A549 (cell line): Measurements from ENCODE around the gene CDIPT. TPM values are rescaled to one million over a fixed set of nuclear protein-coding genes. Genes with fewer than 3 reads are reported as not detected.

Source experiments
- ATAC-seq, 2 experiments: fragments of 200-7000 bp in 1 of 2; fragments of >200 bp in 1 of 2; cut with Nextera tagmentation in 1 of 2; cut with Tn5 transposase in 1 of 2; 3 replicates each; pipeline versions ENCODE4 v1.8.0 to v1.9.1; 2018 to 2020; ENCODE audit warnings: mild to moderate bottlenecking in 1 of 2, moderate library complexity in 1 of 2
- CTCF ChIA-PET: fragments of 300-600 bp; sonication (Branson Sonifier 250); formaldehyde crosslinking; extraction: SDS; loops from one replicate; lab custom pipeline; 2021; ENCODE audit warnings: antibody characterized with exemption, inconsistent platforms; lab: Yijun Ruan, JAX
- POLR2A ChIA-PET: fragments of 350-600 bp; formaldehyde crosslinking; extraction: SDS; loops from one replicate; lab custom pipeline; 2021; ENCODE audit warnings: antibody characterized with exemption, inconsistent platforms; lab: Yijun Ruan, JAX
- DNase-seq, 2 experiments: peaks; one replicate each; pipeline versions ENCODE4 v3.0.0 to v3.0.0-alpha.2; 2011 to 2016; ENCODE audit warnings: low read depth in 1 of 2, low spot score in 1 of 2
- FAIRE-seq: peaks from 2 replicates; lab custom pipeline; 2011; peaks lifted over from hg19 to GRCh38; lab: Jason Lieb, UNC
- H3K27ac ChIP-seq, 2 experiments: fragments of >200 bp; sonication (Bioruptor Twin); formaldehyde crosslinking; 3 replicates each; pipeline ENCODE4 v1.5.1; 2016 to 2017
- H3K4me1 ChIP-seq: fragments of >200 bp; sonication (Bioruptor Twin); formaldehyde crosslinking; 3 replicates; pipeline ENCODE4 v1.6.1; 2016
- H3K4me2 ChIP-seq: fragments of >200 bp; sonication (Bioruptor Twin); formaldehyde crosslinking; 3 replicates; pipeline ENCODE4 v1.6.1; 2016
- H3K4me3 ChIP-seq: fragments of >200 bp; sonication (Bioruptor Twin); formaldehyde crosslinking; 3 replicates; pipeline ENCODE4 v1.5.1; 2016
- H3K9me3 ChIP-seq: fragments of >200 bp; sonication (Bioruptor Twin); formaldehyde crosslinking; 3 replicates; pipeline ENCODE4 v1.6.1; 2016
- EP300 ChIP-seq, 2 experiments: fragments of >200 bp; sonication (Bioruptor Twin); formaldehyde crosslinking; IDR thresholded peaks; 2 replicates in 1 of 2; 3 replicates in 1 of 2; pipeline ENCODE4 v1.6.1; 2016 to 2017
- ESRRA ChIP-seq: fragments of 150-350 bp; IDR thresholded peaks from 2 replicates; pipeline ENCODE4 v1.6.1; 2014; ENCODE audit warnings: mild to moderate bottlenecking, low read length, borderline replicate concordance
- FOXS1 ChIP-seq: fragments of 250-450 bp; sonication (Bioruptor Pico); IDR thresholded peaks from 2 replicates; pipeline ENCODE4 v1.5.0; 2020; ENCODE audit warnings: mild to moderate bottlenecking, moderate library complexity
- GATA3 ChIP-seq: IDR thresholded peaks from 2 replicates; pipeline ENCODE4 v1.6.1; 2012; ENCODE audit warnings: borderline replicate concordance
- HOXB13 ChIP-seq: fragments of 250-450 bp; sonication (Bioruptor Pico); IDR thresholded peaks from 2 replicates; pipeline ENCODE4 v1.5.0; 2020; ENCODE audit warnings: low read depth, mild to moderate bottlenecking, moderate library complexity
- JUN ChIP-seq, 2 experiments: fragments of >200 bp; sonication (Bioruptor Twin); formaldehyde crosslinking; IDR thresholded peaks; 2 replicates in 1 of 2; 3 replicates in 1 of 2; pipeline ENCODE4 v1.6.1; 2016 to 2017
- PHF8 ChIP-seq: fragments of 200-600 bp; sonication (generic); IDR thresholded peaks from 2 replicates; pipeline ENCODE4 v1.6.1; 2016; ENCODE audit warnings: low read depth, mild to moderate bottlenecking, antibody characterized with exemption, moderate library complexity, borderline replicate concordance
- RAD21 ChIP-seq, 2 experiments: fragments of >200 bp in 1 of 2; sonication (Bioruptor Twin) in 1 of 2; formaldehyde crosslinking in 1 of 2; IDR thresholded peaks in 1 of 2; conservative IDR thresholded peaks in 1 of 2; 2 replicates in 1 of 2; 3 replicates in 1 of 2; pipeline ENCODE4 v1.6.1; 2012 to 2018; ENCODE audit warnings: inconsistent platforms in 1 of 2
- RCOR1 ChIP-seq: fragments of 150-350 bp; IDR thresholded peaks from 2 replicates; pipeline ENCODE4 v1.6.1; 2014; ENCODE audit warnings: antibody characterized with exemption, low read length, low read depth
- RNF2 ChIP-seq: fragments of 200-600 bp; sonication (generic); IDR thresholded peaks from 2 replicates; pipeline ENCODE4 v1.6.1; 2016; ENCODE audit warnings: low read depth, mild to moderate bottlenecking, antibody characterized with exemption, moderate library complexity, borderline replicate concordance
- SMC3 ChIP-seq: fragments of >200 bp; sonication (Bioruptor Twin); formaldehyde crosslinking; IDR thresholded peaks from 3 replicates; pipeline ENCODE4 v1.6.1; 2018; ENCODE audit warnings: inconsistent platforms
- SREBF2 ChIP-seq: fragments of 450-650 bp; IDR thresholded peaks from 2 replicates; pipeline ENCODE4 v1.6.1; 2014; ENCODE audit warnings: mild to moderate bottlenecking, moderate library complexity
- TP53 ChIP-seq: fragments of 250-450 bp; sonication (Bioruptor Pico); IDR thresholded peaks from 2 replicates; pipeline ENCODE4 v1.5.0; 2021; ENCODE audit warnings: mild to moderate bottlenecking, moderate library complexity
- WGBS: methylation state at CpG from one replicate; pipeline ENCODE4 v1.1.6; 2017; ENCODE audit errors: missing lambda C conversion rate; 5-methylcytosine and 5-hydroxymethylcytosine counted together
- polyA plus RNA-seq, 4 experiments: library from polyadenylated mRNA; depleted of rRNA in 3 of 4; stranded (reverse); fragments of >200 nt; fragmentation: RNase III in 1 of 4; extraction: RNeasy Plus Mini Kit Qiagen cat#74134 plus additional on column Dnase treatment in 1 of 4; gene quantifications; 2 replicates in 3 of 4; 3 replicates in 1 of 4; pipeline ENCODE4 v1.2.3, GENCODE V29; 2011 to 2017
- TF ChIP-seq, protein P1 (sequence below): fragments of >200 bp; sonication (Bioruptor Twin); formaldehyde crosslinking; IDR thresholded peaks from 3 replicates; pipeline ENCODE4 v1.5.1; 2016
- TF ChIP-seq, protein P2 (sequence below): fragments of >200 bp; sonication (Bioruptor Twin); formaldehyde crosslinking; IDR thresholded peaks from 2 replicates; pipeline ENCODE4 v1.6.1; 2016
- TF ChIP-seq, protein P3 (sequence below): fragments of 250-450 bp; sonication (Bioruptor Pico); IDR thresholded peaks from 2 replicates; pipeline ENCODE4 v1.5.0; 2020; ENCODE audit warnings: low read depth, mild to moderate bottlenecking, moderate library complexity
- TF ChIP-seq, protein P4 (sequence below): fragments of 150-350 bp; IDR thresholded peaks from 2 replicates; pipeline ENCODE4 v1.6.1; 2014; ENCODE audit warnings: low read depth, mild to moderate bottlenecking, low read length

The CDIPT gene
- polyA plus RNA-seq, 2 of the 4 experiments (the other 2 are of a cell fraction) = 64.0 to 72.1 TPM

DNA sequence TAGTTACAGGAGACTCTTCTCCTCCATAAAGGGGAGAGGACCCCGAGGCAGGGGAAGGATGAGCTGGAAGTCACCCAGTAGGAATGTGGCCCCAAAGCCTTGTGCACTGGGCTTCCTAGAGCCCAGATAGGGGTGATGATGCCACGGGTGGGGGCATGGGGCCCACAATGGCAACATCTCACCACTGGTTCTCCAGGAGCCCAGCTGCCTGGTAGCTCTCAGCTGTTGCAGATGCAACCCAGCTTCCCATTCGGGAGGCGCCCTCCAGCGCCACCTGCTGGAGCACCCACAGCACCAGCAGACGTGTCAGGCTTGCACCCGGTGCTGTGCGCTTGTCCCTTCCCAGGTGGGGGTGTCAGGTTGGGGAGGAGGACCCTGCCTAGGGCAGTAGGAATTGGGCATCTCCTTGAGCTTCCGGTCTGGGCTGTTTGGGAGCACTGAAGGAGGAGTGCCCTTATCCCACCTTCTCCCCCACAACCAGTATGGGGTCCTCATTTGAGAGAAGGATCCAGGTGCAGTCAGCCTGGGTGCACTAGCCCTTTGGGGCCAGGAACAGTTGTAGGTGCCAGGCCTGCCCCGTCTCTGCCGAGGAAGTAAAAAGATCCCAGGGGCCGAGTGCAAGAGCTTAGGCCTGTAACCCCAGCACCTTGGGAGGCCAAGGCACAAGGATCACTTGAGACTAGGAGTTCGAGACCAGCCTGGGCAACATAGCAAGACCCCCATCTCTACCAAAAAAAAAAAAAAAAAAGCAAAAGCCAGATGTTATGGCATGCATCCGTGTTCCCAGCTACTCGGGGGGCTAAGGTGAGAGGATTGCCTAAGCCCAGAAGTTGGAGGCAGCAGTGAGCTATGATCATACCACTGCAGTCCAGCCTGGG is 14.4 kb downstream of the CDIPT start:
- no peak overlapping the region for H3K4me3 ChIP-seq
- DNase-seq = peak; percentile 77 to 81
- WGBS = 37% methylated on average over 15 of the region's 15 CpGs
- ChIA-PET POLR2A (interaction anchor here (0.6 to 1.2 kb wide), 5 partner anchors 26 to 41 kb away, joined by 3 to 9 read pairs (median 4); partner anchors contain the start of genes MVP and PAGR1), CTCF (interaction anchor here (0.5 to 26.2 kb wide), 49 partner anchors 11 to 195 kb away, joined by 3 to 568 read pairs (median 4); partner anchors contain the start of genes C16orf92, CDIPT, HIRIP3 and INO80E)
- H3K4me1 ChIP-seq = no peaks in the 10 kb centered on the region
- H3K9me3 ChIP-seq = no peaks in the 10 kb centered on the region
- H3K4me2 ChIP-seq = no peak overlapping the region
- 0 out of 5 replicates have a peak, but pooled peaks of 1 of the 2 experiments have one; percentile 19 for TF ChIP-seq JUN (IDR thresholded peaks at IDR 0.05)
- no peak for TF ChIP-seq TP53 (CRISPR knock-in tag)
- TF ChIP-seq FOXS1 (CRISPR knock-in tag) = no peak
- TF ChIP-seq EP300 (IDR thresholded peaks at IDR 0.05) = no peak
- TF ChIP-seq, protein P1, sequence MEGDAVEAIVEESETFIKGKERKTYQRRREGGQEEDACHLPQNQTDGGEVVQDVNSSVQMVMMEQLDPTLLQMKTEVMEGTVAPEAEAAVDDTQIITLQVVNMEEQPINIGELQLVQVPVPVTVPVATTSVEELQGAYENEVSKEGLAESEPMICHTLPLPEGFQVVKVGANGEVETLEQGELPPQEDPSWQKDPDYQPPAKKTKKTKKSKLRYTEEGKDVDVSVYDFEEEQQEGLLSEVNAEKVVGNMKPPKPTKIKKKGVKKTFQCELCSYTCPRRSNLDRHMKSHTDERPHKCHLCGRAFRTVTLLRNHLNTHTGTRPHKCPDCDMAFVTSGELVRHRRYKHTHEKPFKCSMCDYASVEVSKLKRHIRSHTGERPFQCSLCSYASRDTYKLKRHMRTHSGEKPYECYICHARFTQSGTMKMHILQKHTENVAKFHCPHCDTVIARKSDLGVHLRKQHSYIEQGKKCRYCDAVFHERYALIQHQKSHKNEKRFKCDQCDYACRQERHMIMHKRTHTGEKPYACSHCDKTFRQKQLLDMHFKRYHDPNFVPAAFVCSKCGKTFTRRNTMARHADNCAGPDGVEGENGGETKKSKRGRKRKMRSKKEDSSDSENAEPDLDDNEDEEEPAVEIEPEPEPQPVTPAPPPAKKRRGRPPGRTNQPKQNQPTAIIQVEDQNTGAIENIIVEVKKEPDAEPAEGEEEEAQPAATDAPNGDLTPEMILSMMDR = peak; percentile 89
- TF ChIP-seq, protein P2, sequence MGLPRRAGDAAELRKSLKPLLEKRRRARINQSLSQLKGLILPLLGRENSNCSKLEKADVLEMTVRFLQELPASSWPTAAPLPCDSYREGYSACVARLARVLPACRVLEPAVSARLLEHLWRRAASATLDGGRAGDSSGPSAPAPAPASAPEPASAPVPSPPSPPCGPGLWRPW = no peak
- TF ChIP-seq SMC3 = peak; percentile 90
- TF ChIP-seq RAD21 (conservative IDR thresholded peaks at IDR 0.05 in 1 of 2, IDR thresholded peaks at IDR 0.05 in 1 of 2) = peak; percentile 78 to 86
- FAIRE-seq = no peak
- no peak overlapping the region for H3K27ac ChIP-seq
- peak; percentile 92 to 95 for ATAC-seq

DNA sequence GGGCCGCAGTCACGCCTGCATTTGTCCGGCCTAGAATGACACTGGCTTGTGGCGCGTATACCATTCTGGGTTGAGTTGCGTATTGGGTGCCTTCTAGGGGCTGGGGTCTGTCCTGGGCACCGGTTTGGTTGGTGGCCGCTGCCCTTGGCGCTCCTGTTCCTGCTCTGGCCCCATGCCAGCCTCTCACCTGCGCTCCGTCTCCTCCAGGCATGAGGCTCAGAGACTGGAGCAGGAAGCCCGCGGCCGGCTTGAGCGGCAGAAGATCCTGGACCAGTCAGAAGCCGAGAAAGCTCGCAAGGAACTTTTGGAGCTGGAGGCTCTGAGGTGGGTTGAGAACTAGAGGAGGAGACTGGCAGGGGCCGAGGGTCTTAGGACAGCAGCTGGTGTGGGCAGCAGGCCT is 17.4 kb downstream of the CDIPT start:
- FAIRE-seq (no peak), DNase-seq (no peak)
- WGBS = 95% methylated on average over 18 of the region's 18 CpGs
- no peaks in the 10 kb centered on the region for H3K9me3 ChIP-seq
- TF ChIP-seq PHF8 (no peak), HOXB13 (CRISPR knock-in tag) (no peak), GATA3 (no peak), RCOR1 (no peak), RNF2 (no peak)
- TF ChIP-seq, all 56 proteins: peak for 0
- ATAC-seq = no peak
- no peaks in the 10 kb centered on the region for H3K4me1 ChIP-seq
- H3K4me2 ChIP-seq = no peak overlapping the region
- no peak overlapping the region for H3K27ac ChIP-seq
- H3K4me3 ChIP-seq = no peak overlapping the region
- POLR2A ChIA-PET = interaction anchor here (0.8 kb wide), 1 partner anchor 10 kb away, joined by 3 read pairs; no protein-coding TSS in a partner anchor
- CTCF ChIA-PET = interaction anchor here (1.1 to 26.2 kb wide), 2 partner anchors 27 to 52 kb away, joined by 3 to 568 read pairs; partner anchors contain the start of genes MAZ, MVP, PAGR1 and PRRT2

DNA sequence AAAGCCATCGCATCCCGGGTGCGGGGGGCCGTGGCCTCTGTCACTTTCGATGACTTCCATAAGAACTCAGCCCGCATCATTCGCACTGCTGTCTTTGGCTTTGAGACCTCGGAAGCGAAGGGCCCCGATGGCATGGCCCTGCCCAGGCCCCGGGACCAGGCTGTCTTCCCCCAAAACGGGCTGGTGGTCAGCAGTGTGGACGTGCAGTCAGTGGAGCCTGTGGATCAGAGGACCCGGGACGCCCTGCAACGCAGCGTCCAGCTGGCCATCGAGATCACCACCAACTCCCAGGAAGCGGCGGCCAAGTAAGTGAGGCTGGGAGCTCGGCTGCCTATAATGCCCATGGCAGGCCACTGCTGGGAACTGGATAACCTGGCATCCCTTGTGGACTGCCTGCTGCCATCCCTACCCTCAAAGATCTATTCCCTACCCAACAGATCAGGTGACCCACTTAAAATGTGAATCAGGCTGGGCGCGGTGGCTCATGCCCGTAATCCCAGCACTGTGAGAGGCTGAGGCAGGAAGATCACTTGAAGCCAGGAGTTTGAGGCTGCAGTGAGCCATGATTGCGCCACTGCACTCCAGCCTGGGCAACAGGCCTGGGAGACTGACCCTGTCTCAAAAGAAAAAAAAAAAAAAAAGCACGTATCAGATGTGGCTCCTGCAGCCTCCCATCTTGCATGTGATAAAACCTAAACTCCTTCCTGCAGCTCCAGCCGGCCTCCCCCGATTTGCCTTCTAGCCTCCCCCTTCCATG is 18.3 kb downstream of the CDIPT start:
- CTCF ChIA-PET = interaction anchor here (1.1 to 26.2 kb wide), 3 partner anchors 26 to 178 kb away, joined by 3 to 568 read pairs (median 4); partner anchors contain the start of genes MAZ, MVP, PAGR1 and PRRT2
- H3K4me3 ChIP-seq = no peak overlapping the region

More for the DNA sequence above, 18.3 kb downstream of the CDIPT start:
- Histone ChIP-seq H3K4me2 (no peak overlapping the region), H3K27ac (no peak overlapping the region), H3K4me1 (no peaks in the 10 kb centered on the region), H3K9me3 (no peaks in the 10 kb centered on the region)
- TF ChIP-seq, protein P3, sequence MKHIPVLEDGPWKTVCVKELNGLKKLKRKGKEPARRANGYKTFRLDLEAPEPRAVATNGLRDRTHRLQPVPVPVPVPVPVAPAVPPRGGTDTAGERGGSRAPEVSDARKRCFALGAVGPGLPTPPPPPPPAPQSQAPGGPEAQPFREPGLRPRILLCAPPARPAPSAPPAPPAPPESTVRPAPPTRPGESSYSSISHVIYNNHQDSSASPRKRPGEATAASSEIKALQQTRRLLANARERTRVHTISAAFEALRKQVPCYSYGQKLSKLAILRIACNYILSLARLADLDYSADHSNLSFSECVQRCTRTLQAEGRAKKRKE (CRISPR knock-in tag) = no peak
- TF ChIP-seq ESRRA (no peak), HOXB13 (CRISPR knock-in tag) (no peak), RCOR1 (no peak), PHF8 (no peak), GATA3 (no peak), RAD21 (conservative IDR thresholded peaks at IDR 0.05 in 1 of 2, IDR thresholded peaks at IDR 0.05 in 1 of 2) (no peak), TP53 (CRISPR knock-in tag) (no peak), SREBF2 (no peak)
- TF ChIP-seq, protein P4, sequence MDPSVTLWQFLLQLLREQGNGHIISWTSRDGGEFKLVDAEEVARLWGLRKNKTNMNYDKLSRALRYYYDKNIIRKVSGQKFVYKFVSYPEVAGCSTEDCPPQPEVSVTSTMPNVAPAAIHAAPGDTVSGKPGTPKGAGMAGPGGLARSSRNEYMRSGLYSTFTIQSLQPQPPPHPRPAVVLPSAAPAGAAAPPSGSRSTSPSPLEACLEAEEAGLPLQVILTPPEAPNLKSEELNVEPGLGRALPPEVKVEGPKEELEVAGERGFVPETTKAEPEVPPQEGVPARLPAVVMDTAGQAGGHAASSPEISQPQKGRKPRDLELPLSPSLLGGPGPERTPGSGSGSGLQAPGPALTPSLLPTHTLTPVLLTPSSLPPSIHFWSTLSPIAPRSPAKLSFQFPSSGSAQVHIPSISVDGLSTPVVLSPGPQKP = no peak
- POLR2A ChIA-PET = interaction anchor here (0.8 kb wide), 1 partner anchor 11 kb away, joined by 3 read pairs; no protein-coding TSS in a partner anchor
- no peak for FAIRE-seq
- no peak for DNase-seq
- no peak for ATAC-seq
- WGBS = 88% methylated on average over 27 of the region's 28 CpGs
